Measurements from ENCODE around the gene GOLGA6C.
"Not testable (repeated sequence)": the region's sequence is repeated elsewhere in the genome, so short reads cannot be mapped to it uniquely, and the experiment has no call there.

Gene GOLGA6C

GRCh38 chr15:75258034-75258433, at the start of gene GOLGA6C:
Gene GOLGA6C (plus strand): TSS chr15:75258334. CDS start chr15:75258599, 265 bp downstream.
- DNase-seq, result not testable (repeated sequence)

GRCh38 chr15:75208501-75209288, 49.4 kb upstream of the GOLGA6C start:
- DNase-seq, result no peak

GRCh38 chr15:75209289-75209676, 48.9 kb upstream of the GOLGA6C start:
- no peak for DNase-seq

- no peak for DNase-seq
Measured at GRCh38 chr15:75210811-75211230, 47.3 kb upstream of the GOLGA6C start.

GRCh38 chr15:75211436-75212199, 46.5 kb upstream of the GOLGA6C start:
- DNase-seq, result no peak

- DNase-seq, result no peak
Measured at GRCh38 chr15:75212200-75212858, 45.8 kb upstream of the GOLGA6C start.

- no peak for DNase-seq
Measured at GRCh38 chr15:75213212-75213767, 44.8 kb upstream of the GOLGA6C start.

GRCh38 chr15:75213768-75214221, 44.3 kb upstream of the GOLGA6C start:
- no peak for DNase-seq

GRCh38 chr15:75214293-75215096, 43.6 kb upstream of the GOLGA6C start:
- no peak for DNase-seq

- no peak for DNase-seq
Measured at GRCh38 chr15:75215107-75216004, 42.8 kb upstream of the GOLGA6C start.

- DNase-seq, result no peak
Measured at GRCh38 chr15:75217012-75217411, 41.1 kb upstream of the GOLGA6C start.

- DNase-seq, result not testable (repeated sequence)
Measured at GRCh38 chr15:75217574-75217973, 40.6 kb upstream of the GOLGA6C start.

- DNase-seq, result not testable (repeated sequence)
Measured at GRCh38 chr15:75219507-75219929, 38.6 kb upstream of the GOLGA6C start.

GRCh38 chr15:75223688-75224087, 34.4 kb upstream of the GOLGA6C start:
- DNase-seq, result no peak

GRCh38 chr15:75224281-75224680, 33.9 kb upstream of the GOLGA6C start:
- no peak for DNase-seq

GRCh38 chr15:75225102-75225836, 32.9 kb upstream of the GOLGA6C start:
- DNase-seq, result not testable (repeated sequence)

GRCh38 chr15:75225951-75226732, 32.0 kb upstream of the GOLGA6C start:
- DNase-seq, result no peak

GRCh38 chr15:75227112-75227511, 31.0 kb upstream of the GOLGA6C start:
- not testable (repeated sequence) for DNase-seq

- no peak for DNase-seq
Measured at GRCh38 chr15:75227663-75228280, 30.4 kb upstream of the GOLGA6C start.
